HepG2 (cell line): ENCODE measurements around the gene CCNG1. TPM values are rescaled to one million over a fixed set of nuclear protein-coding genes. Genes with fewer than 3 reads are reported as not detected.

Experiments
- ATAC-seq: fragments of 200-7000 bp; cut with Tn5 transposase; 3 replicates; pipeline ENCODE4 v1.9.1; 2020; ENCODE audit warnings: mild to moderate bottlenecking, moderate library complexity
- BruUV-seq: library from RNA; stranded (reverse); fragments of 400-500 nt; replicated peaks from 2 replicates; lab custom pipeline; 2021; lab: Mats Ljungman, UMichigan
- CTCF ChIA-PET: fragments of 300-600 bp; formaldehyde crosslinking; extraction: SDS; loops from one replicate; lab custom pipeline; 2021; ENCODE audit warnings: low total read pairs, inconsistent platforms, low intra/inter-chr PET ratio; lab: Yijun Ruan, JAX
- POLR2A ChIA-PET: fragments of 350-600 bp; sonication (Branson Sonifier 250); formaldehyde crosslinking; loops from one replicate; lab custom pipeline; 2020; ENCODE audit warnings: antibody characterized with exemption, inconsistent platforms; lab: Yijun Ruan, JAX
- DNase-seq: peaks from one replicate; pipeline ENCODE4 v3.0.0-alpha.2; 2015; ENCODE audit warnings: low spot score
- FAIRE-seq: peaks from 3 replicates; lab custom pipeline; 2011; peaks lifted over from hg19 to GRCh38; lab: Jason Lieb, UNC
- H2AFZ ChIP-seq: one replicate; pipeline ENCODE4 v1.6.1; 2011; ENCODE audit warnings: low read length, inconsistent platforms
- H3K27ac ChIP-seq: fragments of 300-600 bp; 3 replicates; pipeline ENCODE4 v1.8.0; 2011; ENCODE audit warnings: mixed run types, mild to moderate bottlenecking, mixed read lengths, low read length, inconsistent platforms; ENCODE audit not compliant: insufficient read depth; ENCODE audit errors: extremely low read length
- H3K27me3 ChIP-seq, 2 experiments: fragments of 200-600 bp in 1 of 2; 2 replicates in 1 of 2; 3 replicates in 1 of 2; pipeline versions ENCODE4 v1.6.0 to v1.8.0; 2011; ENCODE audit warnings: low read length in 2 of 2, mild to moderate bottlenecking in 2 of 2, moderate library complexity in 2 of 2, inconsistent platforms in 1 of 2; ENCODE audit not compliant: insufficient read depth in 2 of 2, control insufficient read depth in 1 of 2
- H3K36me3 ChIP-seq, 2 experiments: fragments of 200-600 bp in 1 of 2; replicated peaks in 1 of 2; 2 replicates in 1 of 2; 3 replicates in 1 of 2; pipeline versions ENCODE4 v1.5.1 to v1.8.0; 2011; ENCODE audit warnings: low read length in 2 of 2, inconsistent platforms in 1 of 2; ENCODE audit not compliant: insufficient read depth in 2 of 2, control insufficient read depth in 1 of 2
- H3K4me1 ChIP-seq: 2 replicates; pipeline ENCODE4 v1.5.1; 2012; ENCODE audit warnings: low read length, inconsistent platforms; ENCODE audit not compliant: insufficient read depth
- H3K4me2 ChIP-seq: 2 replicates; pipeline ENCODE4 v1.6.0; 2011; ENCODE audit warnings: low read depth, low read length, inconsistent platforms
- H3K4me3 ChIP-seq, 3 experiments: fragments of 200-600 bp in 1 of 3; sonication (generic), shearing (Covaris generic) in 1 of 3; replicated peaks in 1 of 3; 2 replicates each; pipeline ENCODE4 v1.5.1; 2011 to 2016; ENCODE audit warnings: low read length in 3 of 3, inconsistent platforms in 2 of 3, low read depth in 2 of 3, mild to moderate bottlenecking in 2 of 3, control low read depth in 1 of 3, mixed read lengths in 1 of 3; ENCODE audit not compliant: insufficient read depth in 1 of 3
- H3K79me2 ChIP-seq: one replicate; pipeline ENCODE4 v1.6.1; 2011; ENCODE audit warnings: low read length, inconsistent platforms; ENCODE audit not compliant: insufficient read depth
- H3K9ac ChIP-seq: 2 replicates; pipeline ENCODE4 v1.6.0; 2011; ENCODE audit warnings: mild to moderate bottlenecking, low read depth, low read length, inconsistent platforms; ENCODE audit not compliant: insufficient read depth
- H3K9me3 ChIP-seq: 2 replicates; pipeline ENCODE4 v1.5.1; 2012; ENCODE audit warnings: mild to moderate bottlenecking, low read length
- H4K20me1 ChIP-seq: 2 replicates; pipeline ENCODE4 v1.6.0; 2011; ENCODE audit warnings: inconsistent platforms, mild to moderate bottlenecking, low read length, moderate library complexity; ENCODE audit not compliant: insufficient read depth
- ADNP ChIP-seq: sonication (generic); formaldehyde crosslinking; IDR thresholded peaks from 2 replicates; pipeline ENCODE4 v1.4.0; 2020; ENCODE audit warnings: missing genetic modification reagents
- CBX2 ChIP-seq, 2 experiments: fragments of 200-600 bp in 1 of 2; sonication (generic); formaldehyde crosslinking in 1 of 2; IDR thresholded peaks; 2 replicates each; pipeline versions ENCODE4 v1.7.0 to v1.8.1; 2018 to 2022; ENCODE audit warnings: low read depth in 2 of 2, low read length in 1 of 2, mild to moderate bottlenecking in 1 of 2, missing genetic modification reagents in 1 of 2
- DPF2 ChIP-seq: sonication (generic); formaldehyde crosslinking; IDR thresholded peaks from 2 replicates; pipeline ENCODE4 v1.4.0; 2020; ENCODE audit warnings: mild to moderate bottlenecking, low read depth, missing genetic modification reagents, borderline replicate concordance
- E2F1 ChIP-seq: sonication (generic); formaldehyde crosslinking; IDR thresholded peaks from 2 replicates; pipeline ENCODE4 v1.5.0; 2020; ENCODE audit warnings: missing genetic modification reagents
- MLXIP ChIP-seq: sonication (generic); formaldehyde crosslinking; IDR thresholded peaks from 2 replicates; pipeline ENCODE4 v1.9.0; 2021; ENCODE audit warnings: missing genetic modification reagents, borderline replicate concordance
- NCOR1 ChIP-seq: fragments of 200-600 bp; sonication (generic); IDR thresholded peaks from 2 replicates; pipeline ENCODE4 v1.7.0; 2017; ENCODE audit warnings: antibody characterized with exemption, low read length, borderline replicate concordance
- RERE ChIP-seq: IDR thresholded peaks from 2 replicates; pipeline ENCODE4 v1.6.1; 2016; ENCODE audit warnings: low read depth, missing genetic modification reagents, missing compliant biosample characterization
- ZFP36 ChIP-seq: fragments of 150-350 bp; IDR thresholded peaks from 2 replicates; pipeline ENCODE4 v1.6.1; 2018; ENCODE audit warnings: borderline replicate concordance, low read length, low read depth; ENCODE audit not compliant: partially characterized antibody
- ZNF251 ChIP-seq: sonication (generic); formaldehyde crosslinking; IDR thresholded peaks from 2 replicates; pipeline ENCODE4 v1.9.0; 2021; ENCODE audit warnings: mild to moderate bottlenecking, missing genetic modification reagents
- ZNF263 ChIP-seq: sonication (generic); formaldehyde crosslinking; IDR thresholded peaks from 2 replicates; pipeline ENCODE4 v1.4.0; 2020; ENCODE audit warnings: missing genetic modification reagents
- ZNF274 ChIP-seq: sonication (generic); formaldehyde crosslinking; IDR thresholded peaks from 2 replicates; pipeline ENCODE4 v1.5.1; 2020; ENCODE audit warnings: mild to moderate bottlenecking, missing genetic modification reagents
- ZNF530 ChIP-seq: sonication (generic); formaldehyde crosslinking; IDR thresholded peaks from 2 replicates; pipeline ENCODE4 v1.5.0; 2020; ENCODE audit warnings: low read depth, mild to moderate bottlenecking, missing genetic modification reagents
- WGBS: methylation state at CpG from one replicate; pipeline ENCODE4 v1.1.6; 2017; ENCODE audit warnings: low lambda C conversion rate; 5-methylcytosine and 5-hydroxymethylcytosine counted together
- in situ Hi-C: cut with HindIII; loops from 2 replicates; pipeline ENCODE4 v1.10.0; 2017; ENCODE audit warnings: low pct_unique_long_range_greater_than_20kb; ENCODE audit not compliant: extremely low pct_ligation_motif_present
- intact Hi-C: fragments of 100-400 bp; cut with micrococcal nuclease; formaldehyde crosslinking; loops from one replicate; pipeline ENCODE4 v1.10.0; 2022; ENCODE audit not compliant: unreplicated experiment
- polyA plus RNA-seq, 8 experiments: library from polyadenylated mRNA; depleted of rRNA in 3 of 8; stranded (reverse) in 7 of 8; unstranded in 1 of 8; fragments of >200 nt; fragmentation: Illumina TruSeq in 4 of 8; extraction: Trizol in 4 of 8; gene quantifications; 2 replicates each; pipeline versions ENCODE4 v1.2.1 to v1.2.3, GENCODE V29; 2011 to 2016; ENCODE audit warnings: low read depth in 4 of 8, missing spikeins in 1 of 8, mixed read lengths in 1 of 8; ENCODE audit not compliant: insufficient read depth in 1 of 8
- total RNA-seq, 5 experiments: library from RNA; depleted of rRNA; stranded (reverse); fragments of >200 nt; fragmentation: Illumina TruSeq; extraction: Trizol; gene quantifications; 2 replicates each; pipeline ENCODE4 v1.2.3, GENCODE V29; 2016; ENCODE audit warnings: low read depth in 1 of 5

The CCNG1 gene
- total and polyA plus RNA-seq, 2 of the 13 experiments (the other 11 are each of a cell fraction or from before 2014, with no cell fraction given), result 181 to 353 TPM

GRCh38 chr5:163408311-163408923 is 29.0 kb upstream of the CCNG1 start:
- intact Hi-C loops, result loop anchor here (1.0 to 5.0 kb wide), 2 partner anchors 102 to 1556 kb away; no protein-coding TSS in a partner anchor
- DNase-seq (peak; percentile 20), FAIRE-seq (peak; percentile 85), ATAC-seq (peak; percentile 91)
- in situ Hi-C loops, result loop anchor here (25.0 kb wide), 1 partner anchor 1871 kb away; the partner anchor contains the start of gene GABRB2
- H3K4me1 ChIP-seq, result no peaks in the 10 kb centered on the region
- no peaks in the 10 kb centered on the region for H3K79me2 ChIP-seq
- no peaks in the 10 kb centered on the region for H3K36me3 ChIP-seq
- no peak overlapping the region for H3K9ac ChIP-seq
- no peak overlapping the region for H2AFZ ChIP-seq
- BruUV-seq, result no TSS peak
- WGBS, result 31% methylated on average over 8 of the region's 9 CpGs
- no peak overlapping the region for H3K4me2 ChIP-seq
- H3K27me3 ChIP-seq, result no peaks in the 10 kb centered on the region
- CTCF ChIA-PET, result interaction anchor here (0.6 to 1.9 kb wide), 3 partner anchors 41 to 1864 kb away, joined by 3 to 8 read pairs (median 5); no protein-coding TSS in a partner anchor
- POLR2A ChIA-PET, result interaction anchor here (1.2 kb wide), 1 partner anchor 52 kb away, joined by 4 read pairs; the partner anchor contains the start of genes HMMR and NUDCD2
- H3K4me3 ChIP-seq, result no peak overlapping the region
- H3K27ac ChIP-seq, result no peak overlapping the region
- H4K20me1 ChIP-seq, result no peaks in the 10 kb centered on the region
- no peaks in the 10 kb centered on the region for H3K9me3 ChIP-seq
- no peak for TF ChIP-seq E2F1 (CRISPR knock-in tag)
- TF ChIP-seq ZNF274 (CRISPR knock-in tag), result no peak
- TF ChIP-seq CBX2 (IDR thresholded peaks at IDR 0.05; ENCODE audit: low read depth, low read length), result no peak
- no peak for TF ChIP-seq CBX2 (CRISPR knock-in tag; IDR thresholded peaks at IDR 0.05; ENCODE audit: low read depth)
- TF ChIP-seq ADNP (CRISPR knock-in tag), result no peak
- TF ChIP-seq ZNF251, result no peak
- TF ChIP-seq DPF2, result no peak
- TF ChIP-seq RERE (CRISPR knock-in tag), result no peak
- no peak for TF ChIP-seq ZFP36
- no peak for TF ChIP-seq ZNF263
- no peak for TF ChIP-seq ZNF530 (CRISPR knock-in tag)
- no peak for TF ChIP-seq NCOR1
- no peak for TF ChIP-seq MLXIP (CRISPR knock-in tag)
